ENCODE data around the gene IL18BP. TPM values are rescaled to one million over a fixed set of nuclear protein-coding genes. Genes with fewer than 3 reads are reported as not detected.

Gene IL18BP
- total RNA-seq, 2 experiments from 2014 or later = 4.2 to 12.4 TPM

DNA sequence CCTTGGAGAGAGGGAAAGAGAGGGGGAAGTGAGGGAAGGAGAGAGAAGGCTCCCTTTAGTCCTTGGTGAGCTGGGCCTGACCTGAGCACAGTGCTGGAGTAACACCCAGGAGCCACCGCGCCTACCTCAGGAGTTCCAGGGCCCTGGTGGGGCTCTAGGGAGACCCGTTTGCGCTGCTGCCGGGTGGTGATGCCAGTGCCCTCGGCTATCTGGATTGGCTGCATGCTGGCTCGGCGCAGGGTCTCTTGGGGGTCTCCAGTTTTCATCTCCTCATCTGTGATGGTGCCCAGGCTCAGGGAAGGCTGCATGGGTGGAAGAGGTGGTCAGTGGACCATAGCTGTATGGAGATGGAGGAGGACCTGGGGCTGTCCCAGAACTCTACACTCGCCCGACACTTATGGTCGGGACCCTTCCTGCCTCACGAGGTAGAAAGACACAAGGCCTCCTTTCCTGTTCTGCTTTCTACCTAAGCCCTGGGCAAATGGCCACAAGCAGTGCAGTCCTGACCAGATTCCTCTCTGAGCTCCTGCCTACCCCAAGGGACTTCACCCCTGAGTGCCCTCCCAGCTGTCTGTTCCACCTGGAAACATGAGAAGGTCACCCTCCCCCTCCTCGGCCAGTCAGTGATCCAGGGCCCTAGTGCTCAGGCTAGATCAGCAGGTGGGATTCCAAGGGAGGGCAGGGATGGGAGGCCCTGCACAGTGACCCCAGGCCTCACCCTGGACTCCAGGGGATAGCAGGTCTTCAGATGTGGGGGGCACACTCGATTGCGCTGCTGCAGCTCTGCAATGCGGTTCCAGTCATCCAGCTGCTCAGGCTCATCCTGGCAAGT, 6.0 kb downstream of the IL18BP start:
- no peak for DNase-seq (ENCODE audit: low spot score)
- POLR2A ChIA-PET = no interaction called here
- Histone ChIP-seq H3K4me1 (ENCODE audit: insufficient read depth, low read length, poor library complexity, severe bottlenecking) (no peaks in the 10 kb centered on the region), H2AFZ (ENCODE audit: low read length) (no peak overlapping the region), H3K27ac (ENCODE audit: low read depth, low read length, poor library complexity, severe bottlenecking) (no peak overlapping the region), H3K79me2 (ENCODE audit: insufficient read depth, low read depth, low read length) (no peaks in the 10 kb centered on the region), H3K9me3 (ENCODE audit: low read length) (no peaks in the 10 kb centered on the region), H3K4me3 (ENCODE audit: low read depth, low read length, poor library complexity, severe bottlenecking) (no peak overlapping the region), H3K36me3 (ENCODE audit: insufficient read depth, low read length) (peaks cover 81% of the 10 kb centered on the region), H4K20me1 (ENCODE audit: insufficient read depth, low read length) (no peaks in the 10 kb centered on the region), H3K4me2 (ENCODE audit: low read length) (no peak overlapping the region), H3K9me2 (ENCODE audit: insufficient read depth, low read length) (no peaks in the 10 kb centered on the region)
- CTCF ChIA-PET (ENCODE audit: unreplicated experiment) = no interaction called here
- no TSS peak for BruUV-seq (replicated peaks)
- intact Hi-C loops (cut with micrococcal nuclease; ENCODE audit: unreplicated experiment) = no loop called here
- TF ChIP-seq EZH2phosphoT487 (IDR thresholded peaks at IDR 0.05; ENCODE audit: borderline replicate concordance, low read depth, low read length) = no peak
- TF ChIP-seq, protein P1, sequence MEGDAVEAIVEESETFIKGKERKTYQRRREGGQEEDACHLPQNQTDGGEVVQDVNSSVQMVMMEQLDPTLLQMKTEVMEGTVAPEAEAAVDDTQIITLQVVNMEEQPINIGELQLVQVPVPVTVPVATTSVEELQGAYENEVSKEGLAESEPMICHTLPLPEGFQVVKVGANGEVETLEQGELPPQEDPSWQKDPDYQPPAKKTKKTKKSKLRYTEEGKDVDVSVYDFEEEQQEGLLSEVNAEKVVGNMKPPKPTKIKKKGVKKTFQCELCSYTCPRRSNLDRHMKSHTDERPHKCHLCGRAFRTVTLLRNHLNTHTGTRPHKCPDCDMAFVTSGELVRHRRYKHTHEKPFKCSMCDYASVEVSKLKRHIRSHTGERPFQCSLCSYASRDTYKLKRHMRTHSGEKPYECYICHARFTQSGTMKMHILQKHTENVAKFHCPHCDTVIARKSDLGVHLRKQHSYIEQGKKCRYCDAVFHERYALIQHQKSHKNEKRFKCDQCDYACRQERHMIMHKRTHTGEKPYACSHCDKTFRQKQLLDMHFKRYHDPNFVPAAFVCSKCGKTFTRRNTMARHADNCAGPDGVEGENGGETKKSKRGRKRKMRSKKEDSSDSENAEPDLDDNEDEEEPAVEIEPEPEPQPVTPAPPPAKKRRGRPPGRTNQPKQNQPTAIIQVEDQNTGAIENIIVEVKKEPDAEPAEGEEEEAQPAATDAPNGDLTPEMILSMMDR (conservative IDR thresholded peaks at IDR 0.05; ENCODE audit: low read length) = no peak

DNA sequence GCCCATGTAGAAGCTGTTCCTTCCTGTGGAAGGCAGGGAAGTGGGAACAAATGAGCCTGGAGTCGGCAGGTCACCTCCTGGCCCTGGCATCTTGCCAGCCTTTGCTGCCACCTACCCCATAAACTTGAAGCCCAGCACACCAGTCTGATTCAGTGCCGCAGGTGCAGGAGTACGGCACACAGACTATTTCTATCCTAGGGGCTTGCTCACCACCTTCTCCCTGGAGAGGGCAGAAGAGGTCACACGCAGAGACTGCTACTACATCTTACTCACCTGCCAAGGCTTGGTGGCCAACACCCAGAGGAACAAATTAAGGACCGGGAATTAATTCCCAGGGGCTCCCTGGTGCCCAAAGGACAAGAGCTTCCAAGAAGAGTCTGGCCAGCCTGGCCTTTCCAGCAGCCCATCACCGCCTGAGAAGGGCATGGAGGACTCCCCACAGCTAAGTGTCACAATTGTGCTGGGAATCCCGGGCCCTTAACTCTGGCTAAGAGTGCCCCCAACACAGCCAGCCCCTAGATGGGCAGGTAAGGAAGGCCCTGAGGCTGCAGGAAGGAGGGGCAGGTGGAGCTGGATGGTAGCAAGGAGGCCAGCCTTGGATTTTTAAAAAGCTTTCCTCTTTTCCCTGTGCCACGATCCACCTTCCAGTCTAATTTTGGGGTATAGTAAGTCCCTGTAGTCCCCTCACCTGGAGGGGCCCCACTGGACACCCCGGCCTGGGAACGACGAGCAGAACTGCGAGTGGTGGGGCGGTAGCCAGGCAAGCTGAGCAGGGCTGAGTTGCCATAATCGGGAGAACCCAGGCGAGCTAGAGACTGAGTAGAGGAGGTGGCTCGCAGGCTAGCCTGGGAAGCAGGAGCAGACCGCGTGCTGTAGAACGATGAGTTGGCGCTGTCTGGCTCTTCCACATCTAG, 6.9 kb downstream of the IL18BP start:
- Histone ChIP-seq H2AFZ (ENCODE audit: low read length) (no peak overlapping the region), H3K4me1 (ENCODE audit: insufficient read depth, low read length, poor library complexity, severe bottlenecking) (no peaks in the 10 kb centered on the region), H3K4me3 (ENCODE audit: low read depth, low read length, poor library complexity, severe bottlenecking) (no peak overlapping the region), H3K9me2 (ENCODE audit: insufficient read depth, low read length) (no peaks in the 10 kb centered on the region), H3K27ac (ENCODE audit: low read depth, low read length, poor library complexity, severe bottlenecking) (no peak overlapping the region), H3K79me2 (ENCODE audit: insufficient read depth, low read depth, low read length) (no peaks in the 10 kb centered on the region), H3K4me2 (ENCODE audit: low read length) (no peak overlapping the region), H3K9me3 (ENCODE audit: low read length) (no peaks in the 10 kb centered on the region), H4K20me1 (ENCODE audit: insufficient read depth, low read length) (no peaks in the 10 kb centered on the region), H3K36me3 (ENCODE audit: insufficient read depth, low read length) (peaks cover 87% of the 10 kb centered on the region)
- POLR2A ChIA-PET = interaction anchor here (0.6 kb wide), 1 partner anchor 1726 kb away, joined by 3 read pairs; no protein-coding TSS in a partner anchor
- no peak for TF ChIP-seq EZH2phosphoT487 (IDR thresholded peaks at IDR 0.05; ENCODE audit: borderline replicate concordance, low read depth, low read length)
- TF ChIP-seq, protein P1 (conservative IDR thresholded peaks at IDR 0.05; ENCODE audit: low read length) = no peak
- BruUV-seq (replicated peaks) = no TSS peak
- no peak for DNase-seq (ENCODE audit: low spot score)
- CTCF ChIA-PET (ENCODE audit: unreplicated experiment) = no interaction called here
- intact Hi-C loops (cut with micrococcal nuclease; ENCODE audit: unreplicated experiment) = no loop called here

Measured in OCI-LY7 (cell line).